ENCODE data around the gene NOC3L. TPM values are rescaled to one million over a fixed set of nuclear protein-coding genes. Genes with fewer than 3 reads are reported as not detected.

The NOC3L gene
- 20.4 and 21.8 TPM in 2 replicates for total RNA-seq
- long read RNA-seq, partial matches to known transcripts, result 16 of 23 reads
- long read RNA-seq, other reads (novel, unspliced or antisense), result 4 of 23 reads

- Mint-ChIP-seq H3K9me3 (ENCODE audit: low read depth) (no peaks in the 10 kb centered on the region), H3K4me1 (ENCODE audit: low read depth) (peaks cover 13% of the 10 kb centered on the region), H3K4me3 (ENCODE audit: low read depth) (peak within 1 kb of the TSS; percentile 94), H3K36me3 (ENCODE audit: insufficient read depth) (peaks cover 13% of the 10 kb centered on the region), H3K27me3 (peaks cover 15% of the 10 kb centered on the region), H3K27ac (peak within 1 kb of the TSS; percentile 93)
- peak; percentile 96 for DNase-seq (ENCODE audit: low spot score, unreplicated experiment)
- TF ChIP-seq CTCF (IDR thresholded peaks at IDR 0.05; ENCODE audit: unreplicated experiment), result peak; percentile 99
Measured at GRCh38 chr10:94362360-94363250, at the start of gene NOC3L. Gene NOC3L, minus strand, starts transcription at chr10:94362939. Its CDS starts 101 bp downstream, at chr10:94362838.

- no peak overlapping the region for H3K27ac Mint-ChIP-seq
- TF ChIP-seq CTCF (IDR thresholded peaks at IDR 0.05; ENCODE audit: unreplicated experiment), result no peak
Measured at GRCh38 chr10:94412449-94412848, 49.7 kb upstream of the NOC3L start.

DNA sequence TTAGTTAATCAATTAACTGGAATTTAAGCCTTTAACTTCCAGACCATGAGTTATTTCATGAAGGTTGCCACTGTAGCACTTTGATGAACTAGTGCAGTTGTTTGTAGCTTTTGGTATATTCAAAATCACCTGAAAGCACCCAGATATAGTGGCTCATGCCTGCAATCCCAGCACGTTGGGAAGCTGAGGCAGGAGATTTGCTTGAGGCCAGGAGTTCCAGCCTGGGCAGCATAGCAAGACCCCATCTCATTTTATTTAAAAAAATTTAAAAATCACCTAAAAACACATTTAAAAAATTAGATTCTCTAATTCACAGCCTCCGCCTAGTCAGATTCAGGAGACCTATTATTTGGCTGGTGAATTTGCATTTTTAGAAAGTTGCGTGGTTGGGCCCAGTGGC is 48.6 kb upstream of the NOC3L start:
- Mint-ChIP-seq H3K27me3 (no peaks in the 10 kb centered on the region), H3K27ac (no peak overlapping the region), H3K36me3 (ENCODE audit: insufficient read depth) (no peaks in the 10 kb centered on the region), H3K9me3 (ENCODE audit: low read depth) (no peaks in the 10 kb centered on the region), H3K4me3 (ENCODE audit: low read depth) (no peak overlapping the region), H3K4me1 (ENCODE audit: low read depth) (peaks cover 7% of the 10 kb centered on the region)
- no peak for TF ChIP-seq CTCF (IDR thresholded peaks at IDR 0.05; ENCODE audit: unreplicated experiment)
- DNase-seq (ENCODE audit: low spot score, unreplicated experiment), result no peak

More at GRCh38 chr10:94412449-94412848, 49.7 kb upstream of the NOC3L start:
- Mint-ChIP-seq H3K9me3 (ENCODE audit: low read depth) (no peaks in the 10 kb centered on the region), H3K4me3 (ENCODE audit: low read depth) (no peak overlapping the region), H3K4me1 (ENCODE audit: low read depth) (peaks cover 7% of the 10 kb centered on the region), H3K27me3 (no peaks in the 10 kb centered on the region), H3K36me3 (ENCODE audit: insufficient read depth) (no peaks in the 10 kb centered on the region)
- no peak for DNase-seq (ENCODE audit: low spot score, unreplicated experiment)

GRCh38 chr10:94409021-94409657 is 46.4 kb upstream of the NOC3L start:
- H3K4me1 Mint-ChIP-seq (ENCODE audit: low read depth), result peaks cover 10% of the 10 kb centered on the region
- no peaks in the 10 kb centered on the region for H3K27me3 Mint-ChIP-seq
- no peak overlapping the region for H3K4me3 Mint-ChIP-seq (ENCODE audit: low read depth)
- no peak for DNase-seq (ENCODE audit: low spot score, unreplicated experiment)
- no peak for TF ChIP-seq CTCF (IDR thresholded peaks at IDR 0.05; ENCODE audit: unreplicated experiment)
- H3K9me3 Mint-ChIP-seq (ENCODE audit: low read depth), result no peaks in the 10 kb centered on the region
- H3K36me3 Mint-ChIP-seq (ENCODE audit: insufficient read depth), result no peaks in the 10 kb centered on the region
- H3K27ac Mint-ChIP-seq, result no peak overlapping the region

GRCh38 chr10:94407668-94408067 is 44.9 kb upstream of the NOC3L start:
- no peaks in the 10 kb centered on the region for H3K27me3 Mint-ChIP-seq
- H3K36me3 Mint-ChIP-seq (ENCODE audit: insufficient read depth), result no peaks in the 10 kb centered on the region
- DNase-seq (ENCODE audit: low spot score, unreplicated experiment), result no peak
- no peak overlapping the region for H3K27ac Mint-ChIP-seq
- no peak overlapping the region for H3K4me3 Mint-ChIP-seq (ENCODE audit: low read depth)
- H3K9me3 Mint-ChIP-seq (ENCODE audit: low read depth), result no peaks in the 10 kb centered on the region
- no peak for TF ChIP-seq CTCF (IDR thresholded peaks at IDR 0.05; ENCODE audit: unreplicated experiment)
- H3K4me1 Mint-ChIP-seq (ENCODE audit: low read depth), result peaks cover 10% of the 10 kb centered on the region
